GF-D8 (cell line): ENCODE data around the gene LIMS1.
"Not testable (repeated sequence)": the region's sequence is repeated elsewhere in the genome, so short reads cannot be mapped to it uniquely, and the experiment has no call there.

Source experiments
- DNase-seq: peaks from one replicate; lab custom pipeline; 2025; lab: John Stamatoyannopoulos, UW

Gene LIMS1

DNA sequence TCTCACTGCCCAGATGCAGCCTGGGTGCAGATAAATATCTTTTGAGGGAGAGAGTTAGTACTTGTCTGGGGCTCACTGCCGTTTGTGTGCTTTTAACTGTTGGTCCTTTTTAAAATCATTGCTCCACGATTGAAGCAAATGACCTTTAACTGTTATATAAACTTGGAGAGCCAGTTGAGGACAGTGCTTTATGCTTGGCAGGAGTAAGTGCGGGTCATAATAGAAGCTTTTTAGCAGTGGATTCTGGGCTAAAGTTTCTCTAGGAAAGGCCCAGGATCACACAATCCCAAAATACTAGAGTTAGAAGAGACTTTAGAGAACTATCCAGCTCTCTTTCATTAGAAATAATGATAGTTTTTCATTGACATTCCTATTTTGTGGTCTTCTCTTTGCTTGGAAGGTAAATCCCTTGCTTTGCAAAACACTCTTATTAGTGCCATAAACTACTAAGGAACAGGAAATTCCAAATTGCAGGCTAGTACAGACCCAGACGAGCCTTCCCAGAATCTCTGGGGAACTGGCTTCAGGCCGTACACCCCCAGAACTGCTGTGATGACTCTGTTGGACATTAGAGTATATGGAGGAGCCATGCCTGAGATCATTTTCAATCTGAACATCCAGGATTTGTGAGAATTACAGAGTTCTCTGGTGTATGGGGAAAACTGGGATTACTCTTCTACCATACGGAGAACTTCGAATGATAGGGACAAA lies 19.1 kb downstream of the LIMS1 start:
- DNase-seq: no peak

DNA sequence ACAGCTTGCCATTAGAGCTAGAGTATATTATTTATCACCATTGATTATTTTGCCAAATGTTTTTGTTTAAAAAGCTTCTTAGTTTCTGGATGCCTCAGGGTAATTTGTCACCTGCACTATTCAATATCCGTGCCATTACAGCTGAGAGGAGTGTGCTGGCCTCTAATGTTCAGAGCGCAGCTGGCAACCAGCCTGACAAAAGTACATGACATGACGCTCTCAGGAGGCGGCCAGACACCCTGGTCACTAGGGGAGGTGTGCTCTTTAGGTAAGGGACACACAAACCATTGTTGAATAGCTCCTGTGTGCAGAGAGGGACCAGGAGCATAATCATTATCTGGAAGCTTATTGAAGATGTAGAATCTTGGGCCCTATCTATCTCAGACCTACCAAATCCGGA lies 20.3 kb downstream of the LIMS1 start:
- no peak for DNase-seq

- DNase-seq: no peak
Observed at GRCh38 chr2:108555572-108555971, 21.3 kb downstream of the LIMS1 start.

GRCh38 chr2:108556581-108556980 lies 22.3 kb downstream of the LIMS1 start:
- not testable (repeated sequence) for DNase-seq

- no peak for DNase-seq
Observed at GRCh38 chr2:108560241-108560811, 26.1 kb downstream of the LIMS1 start.

GRCh38 chr2:108560895-108561530 lies 26.7 kb downstream of the LIMS1 start:
- DNase-seq: no peak

DNA sequence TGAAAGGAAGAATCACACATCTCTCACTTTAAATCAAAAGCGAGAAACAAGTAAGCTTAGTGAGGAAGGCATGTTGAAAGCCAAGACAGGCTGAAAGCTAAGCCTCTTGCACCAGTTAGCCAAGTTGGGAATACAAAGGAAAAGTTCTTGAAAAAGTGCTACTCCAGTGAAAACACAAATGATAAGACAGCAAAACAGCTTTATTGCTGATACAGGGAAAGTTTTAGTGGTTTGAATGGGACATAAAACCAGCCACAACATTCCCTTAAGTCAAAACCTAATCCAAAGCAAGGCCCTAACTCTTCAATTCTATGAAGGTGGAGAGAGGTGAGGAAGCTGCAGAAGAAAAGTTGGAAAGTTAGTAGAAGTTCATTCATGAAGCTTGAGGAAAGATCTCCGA lies 28.0 kb downstream of the LIMS1 start:
- DNase-seq: no peak

- DNase-seq: no peak
Observed at GRCh38 chr2:108564510-108564909, 30.2 kb downstream of the LIMS1 start.

DNA sequence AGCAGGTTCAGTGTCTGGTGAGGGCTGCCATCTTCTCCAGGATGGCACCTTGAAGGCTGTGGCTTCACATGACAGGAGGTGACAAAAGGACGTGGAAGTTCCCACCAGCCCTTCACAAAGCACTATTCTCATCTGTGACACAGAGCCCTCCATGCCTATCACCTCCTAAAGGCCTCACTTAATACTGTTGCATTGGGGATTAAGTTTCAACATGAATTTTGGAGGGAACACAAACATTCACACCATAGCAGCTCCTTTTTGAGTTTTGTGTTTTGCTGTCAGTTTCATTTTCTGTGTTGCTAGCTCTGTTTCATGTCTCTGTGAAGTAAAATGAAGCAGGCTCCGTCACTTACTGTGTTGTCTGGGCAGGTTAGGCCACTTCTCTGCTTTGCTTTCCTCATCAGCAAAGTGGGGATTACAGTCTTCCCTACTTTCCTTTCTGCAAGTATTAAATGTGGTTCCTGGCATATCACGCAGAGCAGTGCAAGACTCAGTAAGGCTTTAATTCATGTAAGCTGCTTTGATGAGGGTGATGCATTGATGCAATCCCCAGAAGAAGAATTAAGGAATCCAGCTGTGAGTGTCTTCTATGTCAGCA lies 31.6 kb downstream of the LIMS1 start:
- no peak for DNase-seq

DNA sequence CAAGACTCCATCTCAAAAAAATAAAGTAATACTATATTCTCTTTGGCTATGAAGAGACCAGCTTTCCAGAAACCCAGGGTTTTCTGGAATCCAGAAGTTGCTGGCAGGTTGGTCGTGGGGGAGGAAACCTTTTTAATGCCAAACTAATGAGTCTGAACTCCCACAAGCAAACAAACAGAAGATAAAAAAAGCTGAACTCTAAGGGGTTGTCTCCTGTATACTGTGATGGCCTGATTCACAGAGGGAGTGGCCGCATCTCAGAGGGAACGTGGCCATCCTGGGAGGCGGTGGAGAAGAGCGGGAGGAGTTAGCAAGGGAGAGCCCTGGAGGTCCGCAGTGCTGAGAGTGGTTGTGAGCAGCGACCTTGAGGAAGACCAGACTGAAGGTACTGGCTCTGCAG lies 36.1 kb downstream of the LIMS1 start:
- no peak for DNase-seq

- no peak for DNase-seq
Observed at GRCh38 chr2:108571286-108571685, 37.0 kb downstream of the LIMS1 start.

GRCh38 chr2:108573061-108573460 lies 38.8 kb downstream of the LIMS1 start:
- DNase-seq: no peak

GRCh38 chr2:108574332-108574731 lies 40.1 kb downstream of the LIMS1 start:
- DNase-seq: no peak

DNA sequence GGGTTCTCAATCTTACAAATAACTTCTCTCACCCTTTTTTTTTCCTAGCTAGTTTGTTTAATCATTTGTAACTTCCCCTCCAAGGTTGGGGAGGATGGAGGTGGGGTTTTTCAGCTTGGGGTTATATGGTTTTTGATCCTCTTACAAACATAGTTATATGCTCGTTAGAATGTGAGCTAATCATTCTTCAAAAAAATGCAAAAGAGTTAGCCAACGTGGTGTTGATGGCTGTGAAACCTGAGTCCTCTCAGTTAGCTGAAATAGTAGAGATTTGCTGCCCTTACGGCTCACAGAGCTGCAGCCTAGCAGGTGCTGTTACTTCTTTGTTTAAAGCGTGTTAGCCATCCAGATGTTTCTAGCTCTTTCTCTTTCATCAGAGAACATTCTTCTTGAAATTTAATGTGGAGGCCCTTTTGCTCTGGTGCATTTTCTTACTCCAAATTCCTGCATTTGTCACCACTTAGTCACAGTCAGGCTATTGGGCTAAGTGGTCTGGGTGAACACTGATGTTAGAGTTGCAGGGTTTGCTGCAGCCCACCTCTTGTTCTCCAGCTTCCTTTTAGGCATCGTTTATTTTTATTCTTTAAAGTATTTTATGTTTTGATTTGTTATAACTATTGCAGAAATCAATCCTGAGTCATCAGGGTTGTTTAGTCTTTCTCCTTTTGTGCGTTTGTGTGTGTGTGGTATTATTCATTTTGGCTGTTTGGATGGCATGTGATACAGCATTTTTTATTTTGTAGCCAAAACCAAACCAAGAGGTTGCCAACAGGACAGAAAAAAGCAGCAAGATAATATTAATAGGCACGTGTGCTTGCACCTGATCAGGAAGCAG lies 41.1 kb downstream of the LIMS1 start:
- no peak for DNase-seq

DNA sequence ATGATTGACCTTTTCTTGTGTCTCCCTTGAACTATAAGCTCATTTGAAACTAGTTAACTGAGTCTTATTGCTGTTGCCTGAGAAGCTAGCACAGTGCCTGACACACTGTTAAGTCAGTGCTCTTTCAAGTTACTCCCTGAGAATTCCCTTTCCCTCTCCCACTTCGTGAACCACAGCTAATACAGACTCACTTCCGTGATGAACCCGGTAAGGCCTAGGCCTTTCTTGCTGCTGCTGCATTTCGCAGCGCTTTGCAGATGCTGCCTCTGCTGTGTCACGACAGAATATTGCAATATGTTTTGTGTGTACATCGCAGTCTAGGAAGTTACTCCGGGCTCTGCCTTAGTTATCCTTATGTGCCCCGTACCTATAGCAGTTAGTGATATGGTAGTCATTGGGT lies 42.8 kb downstream of the LIMS1 start:
- DNase-seq: no peak

DNA sequence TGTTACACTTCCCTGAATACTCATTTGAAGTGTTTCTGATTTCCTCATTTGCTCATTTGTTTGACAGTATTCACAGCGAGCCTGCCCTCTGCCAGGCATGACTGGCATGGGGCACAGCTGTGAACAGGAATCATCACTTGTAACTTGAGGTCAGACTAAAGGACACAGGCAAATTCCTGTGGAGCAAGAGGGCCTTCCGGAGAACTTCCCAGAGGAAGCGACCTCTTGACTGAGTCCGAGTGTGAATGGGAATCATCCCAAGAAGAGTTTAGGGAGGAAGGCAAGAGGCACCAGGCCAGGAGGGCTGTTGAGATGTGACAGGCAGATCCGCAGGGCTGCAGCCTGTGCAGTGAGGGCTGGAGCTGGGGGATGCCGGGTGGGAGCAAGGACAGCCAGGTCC lies 45.4 kb downstream of the LIMS1 start:
- no peak for DNase-seq

DNA sequence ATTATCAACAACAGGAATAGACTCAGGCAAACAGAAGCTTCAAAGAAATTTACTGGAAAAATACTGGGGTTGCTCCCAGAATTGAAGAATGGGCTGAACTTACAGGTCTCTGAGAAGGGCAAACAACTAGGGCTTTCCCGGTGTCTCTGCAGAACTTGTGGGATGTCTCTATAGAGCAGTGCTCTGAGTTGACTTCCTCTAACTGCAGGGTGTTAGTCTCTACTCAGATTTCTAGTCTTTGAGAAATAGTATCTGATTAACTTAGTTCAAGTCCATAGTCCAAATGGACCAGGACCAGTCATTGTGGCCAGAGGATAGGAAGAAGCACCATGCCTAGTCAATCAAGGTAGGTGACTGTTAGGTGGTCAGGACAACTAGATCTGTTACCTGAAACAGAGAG lies 45.8 kb downstream of the LIMS1 start:
- no peak for DNase-seq

- peak; percentile 43 for DNase-seq
Observed at GRCh38 chr2:108583903-108584520, 49.7 kb downstream of the LIMS1 start.

DNA sequence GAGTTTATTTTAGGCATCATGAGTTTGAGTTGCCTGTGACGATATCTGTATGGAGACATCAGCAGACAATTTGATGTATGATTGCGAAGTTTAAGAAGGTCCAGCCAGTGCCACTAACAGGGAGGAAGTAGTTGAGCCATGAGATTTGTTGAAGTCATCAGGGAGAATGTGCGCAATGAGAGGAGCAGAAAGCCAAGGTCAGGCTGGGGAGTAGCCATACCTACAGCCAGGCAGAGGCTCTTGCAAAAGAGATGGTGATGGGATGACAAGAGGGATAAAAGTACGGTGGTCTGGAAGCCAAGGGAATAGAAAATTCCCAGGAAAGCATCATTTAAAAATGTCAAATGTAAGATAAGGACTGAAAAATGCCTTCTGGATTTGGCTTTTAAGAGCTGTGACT lies 51.2 kb downstream of the LIMS1 start:
- DNase-seq: no peak

DNA sequence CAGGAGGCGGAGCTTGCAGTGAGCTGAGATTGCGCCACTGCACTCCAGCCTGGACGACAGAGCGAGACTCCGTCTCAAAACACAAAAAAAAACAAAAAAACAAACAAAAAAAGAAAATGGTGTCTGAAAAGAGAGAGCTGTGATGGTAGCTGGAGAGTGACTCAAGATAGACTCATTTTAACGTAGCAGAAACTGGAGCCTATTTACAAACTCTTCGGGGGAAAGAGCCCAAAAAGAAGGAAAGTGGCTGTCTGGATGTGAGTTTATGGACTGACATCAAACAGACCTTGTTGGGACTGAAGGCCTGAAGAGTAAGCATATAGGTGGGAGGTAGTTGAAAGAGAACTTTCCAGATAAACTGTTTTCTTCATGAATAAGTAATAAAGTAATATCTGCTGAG lies 51.8 kb downstream of the LIMS1 start:
- DNase-seq: no peak

DNA sequence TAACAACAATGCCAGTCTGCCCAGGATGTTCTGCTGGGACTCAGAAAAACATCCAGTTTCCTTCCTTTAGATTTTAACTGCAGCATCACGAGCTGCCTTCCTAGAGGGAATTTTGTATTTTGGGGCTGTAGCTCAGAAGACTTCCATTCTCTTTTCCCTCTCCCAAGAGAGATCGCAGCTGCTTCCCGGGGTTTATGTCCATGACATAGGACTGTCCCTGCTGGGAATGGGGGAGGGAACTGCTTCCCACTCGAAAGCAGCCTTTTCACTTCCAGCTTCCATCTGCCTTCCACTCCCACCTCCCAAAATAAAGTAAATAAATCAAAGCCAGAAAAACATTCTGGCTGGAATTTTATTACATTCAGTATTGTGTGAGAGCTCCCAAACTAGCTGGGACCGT lies 52.4 kb downstream of the LIMS1 start:
- no peak for DNase-seq

DNA sequence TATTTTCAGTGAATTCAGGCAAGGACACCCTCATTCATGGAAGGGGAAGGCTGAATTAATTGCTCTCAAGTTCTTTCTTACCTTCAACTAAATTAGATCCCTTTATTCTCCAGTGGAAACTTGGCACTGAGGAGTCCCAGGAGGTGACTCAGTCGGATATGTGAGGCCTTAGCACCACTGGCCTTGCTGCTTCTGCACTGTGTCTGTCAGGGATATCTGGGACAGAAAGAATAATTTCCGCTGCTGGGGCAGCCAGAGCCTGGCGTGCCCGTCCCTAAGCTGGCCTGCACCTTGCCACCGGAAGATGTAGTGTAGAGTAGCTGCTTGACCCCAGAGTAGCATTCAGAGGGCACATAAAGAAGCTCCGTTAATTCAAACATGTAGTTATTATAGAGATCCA lies 53.4 kb downstream of the LIMS1 start:
- peak; percentile 40 for DNase-seq
